Panc1 (cell line): ENCODE data around the gene MYO1B. TPM values are rescaled to one million over a fixed set of nuclear protein-coding genes. Genes with fewer than 3 reads are reported as not detected.

ENCODE experiments used
- ATAC-seq: fragments of 200-7000 bp; cut with Tn5 transposase; 2 replicates; pipeline ENCODE4 v1.9.1; 2020; ENCODE audit warnings: mild to moderate bottlenecking, moderate library complexity
- BruUV-seq: library from RNA; stranded (reverse); fragments of 400-500 nt; replicated peaks from 2 replicates; lab custom pipeline; 2021; lab: Mats Ljungman, UMichigan
- CTCF ChIA-PET: fragments of 300-600 bp; sonication (Branson Sonifier 250); formaldehyde crosslinking; loops from one replicate; lab custom pipeline; 2022; ENCODE audit warnings: antibody characterized with exemption; lab: Charles Lee
- POLR2A ChIA-PET: fragments of 300-600 bp; sonication (Branson Sonifier 250); formaldehyde crosslinking; loops from one replicate; lab custom pipeline; 2022; ENCODE audit warnings: antibody characterized with exemption; lab: Charles Lee
- DNase-seq: peaks from one replicate; pipeline ENCODE4 v3.0.0-alpha.2; 2010; ENCODE audit warnings: low read depth, low spot score
- H3K27ac ChIP-seq: 2 replicates; pipeline ENCODE4 v1.5.1; 2011; ENCODE audit warnings: mild to moderate bottlenecking, low read length, inconsistent platforms
- H3K27me3 ChIP-seq: fragments of 200-500 bp; sonication (Bioruptor generic); 2 replicates; pipeline ENCODE4 v1.6.0; 2014; ENCODE audit warnings: low read length, inconsistent platforms; ENCODE audit not compliant: control insufficient read depth, insufficient read depth
- H3K36me3 ChIP-seq: fragments of 200-500 bp; sonication (Bioruptor generic); 2 replicates; pipeline ENCODE4 v1.5.1; 2014; ENCODE audit warnings: inconsistent platforms, mild to moderate bottlenecking, low read length, moderate library complexity; ENCODE audit not compliant: control insufficient read depth, insufficient read depth
- H3K4me1 ChIP-seq: 2 replicates; pipeline ENCODE4 v1.5.1; 2011; ENCODE audit warnings: inconsistent platforms, mild to moderate bottlenecking, low read length, moderate library complexity; ENCODE audit not compliant: control insufficient read depth, insufficient read depth
- H3K4me3 ChIP-seq, 2 experiments: 2 replicates each; pipeline ENCODE4 v1.5.1; 2011 to 2012; ENCODE audit warnings: low read depth in 2 of 2, low read length in 2 of 2, mild to moderate bottlenecking in 2 of 2, inconsistent platforms in 1 of 2, moderate library complexity in 1 of 2
- H3K9me3 ChIP-seq: fragments of 200-500 bp; sonication (Bioruptor generic); 2 replicates; pipeline ENCODE4 v1.5.1; 2014; ENCODE audit warnings: low read depth, mild to moderate bottlenecking, inconsistent platforms, low read length, moderate library complexity; ENCODE audit not compliant: control insufficient read depth, insufficient read depth
- CTCF ChIP-seq: fragments of 450-650 bp; IDR thresholded peaks from 2 replicates; pipeline ENCODE4 v1.5.1; 2017; ENCODE audit warnings: mild to moderate bottlenecking
- POLR2AphosphoS5 ChIP-seq: IDR thresholded peaks from 2 replicates; pipeline ENCODE4 v1.6.1; 2012; ENCODE audit warnings: mild to moderate bottlenecking, low read depth, low read length, moderate library complexity
- REST ChIP-seq, 2 experiments: IDR thresholded peaks; 2 replicates each; pipeline ENCODE4 v1.6.1; 2011 to 2012; ENCODE audit warnings: low read depth in 2 of 2, control low read depth in 1 of 2, low read length in 1 of 2, mild to moderate bottlenecking in 1 of 2, moderate library complexity in 1 of 2; ENCODE audit not compliant: insufficient read depth in 1 of 2
- SIN3A ChIP-seq: IDR thresholded peaks from 2 replicates; pipeline ENCODE4 v1.6.1; 2012; ENCODE audit warnings: low read depth, mild to moderate bottlenecking, low read length, moderate library complexity, borderline replicate concordance; ENCODE audit not compliant: insufficient read depth
- TCF7L2 ChIP-seq: IDR thresholded peaks from 2 replicates; pipeline ENCODE4 v1.6.1; 2011; ENCODE audit warnings: mild to moderate bottlenecking, low read depth, low read length, inconsistent platforms
- in situ Hi-C: cut with HindIII; loops from 2 replicates; pipeline ENCODE4 v1.10.0; 2016; ENCODE audit warnings: low sequenced_read_pairs, low pct_unique_long_range_greater_than_20kb
- intact Hi-C: fragments of 100-400 bp; cut with micrococcal nuclease; formaldehyde crosslinking; loops from one replicate; pipeline ENCODE4 v1.10.0; 2022; ENCODE audit not compliant: unreplicated experiment
- total RNA-seq: library from RNA; stranded (reverse); gene quantifications from one replicate; pipeline ENCODE4 v1.2.1, GENCODE V29; 2021; ENCODE audit not compliant: unreplicated experiment

Gene MYO1B
- total RNA-seq, 1 experiment from 2014 or later, result 51.5 TPM

GRCh38 chr2:191396794-191397193 is 151.6 kb downstream of the MYO1B start:
- peaks cover 4% of the 10 kb centered on the region for H3K36me3 ChIP-seq
- TF ChIP-seq REST (IDR thresholded peaks at IDR 0.05; ENCODE audit: insufficient read depth in 1 of 2, low read depth in 2 of 2, low read length in 1 of 2), result no peak
- no peak for TF ChIP-seq CTCF
- no peak for TF ChIP-seq SIN3A
- no peak for TF ChIP-seq POLR2AphosphoS5
- TF ChIP-seq TCF7L2, result no peak
- no peak overlapping the region for H3K4me3 ChIP-seq
- H3K4me1 ChIP-seq, result no peaks in the 10 kb centered on the region
- no peaks in the 10 kb centered on the region for H3K27me3 ChIP-seq
- in situ Hi-C loops, result no loop called here
- POLR2A ChIA-PET, result no interaction called here
- DNase-seq (no peak), ATAC-seq (no peak)
- H3K27ac ChIP-seq, result no peak overlapping the region
- intact Hi-C loops, result no loop called here
- BruUV-seq, result no TSS peak
- H3K9me3 ChIP-seq, result no peaks in the 10 kb centered on the region
- CTCF ChIA-PET, result no interaction called here

GRCh38 chr2:191399601-191400000 is 154.4 kb downstream of the MYO1B start:
- intact Hi-C loops, result no loop called here
- no peak overlapping the region for H3K4me3 ChIP-seq
- H3K27me3 ChIP-seq, result no peaks in the 10 kb centered on the region
- no TSS peak for BruUV-seq
- peaks cover 2% of the 10 kb centered on the region for H3K36me3 ChIP-seq
- no peak for DNase-seq
- no peak for ATAC-seq
- no peak overlapping the region for H3K27ac ChIP-seq
- ChIA-PET CTCF (no interaction called here), POLR2A (no interaction called here)
- in situ Hi-C loops, result no loop called here
- no peaks in the 10 kb centered on the region for H3K9me3 ChIP-seq
- no peaks in the 10 kb centered on the region for H3K4me1 ChIP-seq
- no peak for TF ChIP-seq SIN3A
- TF ChIP-seq TCF7L2, result no peak
- TF ChIP-seq CTCF, result no peak
- TF ChIP-seq REST (IDR thresholded peaks at IDR 0.05; ENCODE audit: insufficient read depth in 1 of 2, low read depth in 2 of 2, low read length in 1 of 2), result no peak
- TF ChIP-seq POLR2AphosphoS5, result no peak
